ENCODE measurements around the gene PNKD. TPM values are rescaled to one million over a fixed set of nuclear protein-coding genes. Genes with fewer than 3 reads are reported as not detected.

PNKD gene
- total RNA-seq, 4 donors from 2014 or later, result 40.3 to 74.1 (median 56.5) TPM

DNA sequence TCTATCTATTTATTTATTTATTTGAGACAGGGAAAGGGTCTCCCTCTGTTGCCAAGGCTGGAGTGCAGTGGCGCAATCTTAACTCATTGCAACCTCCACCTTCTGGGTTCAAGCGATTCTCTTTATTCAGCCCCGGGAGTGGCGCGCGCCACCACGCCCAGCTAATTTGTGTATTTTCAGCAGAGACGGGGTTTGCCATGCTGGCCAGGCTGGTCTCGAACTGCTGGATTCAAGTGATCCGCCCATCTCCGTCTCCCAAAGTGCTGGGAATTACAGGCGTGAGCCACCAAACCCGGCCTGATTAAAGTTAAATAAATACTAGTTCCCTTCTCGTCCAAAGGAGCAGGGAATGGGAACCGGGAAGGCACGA, 125.1 kb downstream of the PNKD start:
- Histone ChIP-seq H3K4me1 (peaks cover 14 to 36% (median 34%) of the 10 kb centered on the region in 4 donors), H3K4me3 (peak overlapping the region; percentile 88 to 96 (median 93)), H3K9me3 (no peaks in the 10 kb centered on the region), H3K27ac (replicated peaks in 1 of 4) (peak overlapping the region; percentile 98 to 100 (median 100)), H3K27me3 (no peaks in the 10 kb centered on the region), H3K36me3 (no peaks in the 10 kb centered on the region)
- intact Hi-C loops (cut with DNase I), result loop anchor here (5.0 kb wide), 1 partner anchor 123 kb away; the partner anchor contains the start of genes AAMP and PNKD
- no peak for DNase-seq (ENCODE audit: extremely low spot score)
- TF ChIP-seq, protein P1, sequence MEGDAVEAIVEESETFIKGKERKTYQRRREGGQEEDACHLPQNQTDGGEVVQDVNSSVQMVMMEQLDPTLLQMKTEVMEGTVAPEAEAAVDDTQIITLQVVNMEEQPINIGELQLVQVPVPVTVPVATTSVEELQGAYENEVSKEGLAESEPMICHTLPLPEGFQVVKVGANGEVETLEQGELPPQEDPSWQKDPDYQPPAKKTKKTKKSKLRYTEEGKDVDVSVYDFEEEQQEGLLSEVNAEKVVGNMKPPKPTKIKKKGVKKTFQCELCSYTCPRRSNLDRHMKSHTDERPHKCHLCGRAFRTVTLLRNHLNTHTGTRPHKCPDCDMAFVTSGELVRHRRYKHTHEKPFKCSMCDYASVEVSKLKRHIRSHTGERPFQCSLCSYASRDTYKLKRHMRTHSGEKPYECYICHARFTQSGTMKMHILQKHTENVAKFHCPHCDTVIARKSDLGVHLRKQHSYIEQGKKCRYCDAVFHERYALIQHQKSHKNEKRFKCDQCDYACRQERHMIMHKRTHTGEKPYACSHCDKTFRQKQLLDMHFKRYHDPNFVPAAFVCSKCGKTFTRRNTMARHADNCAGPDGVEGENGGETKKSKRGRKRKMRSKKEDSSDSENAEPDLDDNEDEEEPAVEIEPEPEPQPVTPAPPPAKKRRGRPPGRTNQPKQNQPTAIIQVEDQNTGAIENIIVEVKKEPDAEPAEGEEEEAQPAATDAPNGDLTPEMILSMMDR (IDR thresholded peaks at IDR 0.05), result no peak
- no peak for TF ChIP-seq POLR2AphosphoS5 (IDR thresholded peaks at IDR 0.05)
- TF ChIP-seq POLR2A (IDR thresholded peaks at IDR 0.05; ENCODE audit: low read depth), result no peak
- 29% methylated on average over 16 of the region's 16 CpGs for WGBS

- H3K36me3 ChIP-seq, result peaks cover 0 to under 1% (median 0%) of the 10 kb centered on the region in 4 donors
- peak overlapping the region; percentile 98 to 100 (median 100) for H3K27ac ChIP-seq (replicated peaks in 1 of 4)
- H3K27me3 ChIP-seq, result no peaks in the 10 kb centered on the region
- intact Hi-C loops (cut with DNase I), result loop anchor here (2.0 to 5.0 kb wide), 2 partner anchors 105 to 124 kb away; partner anchors contain the start of genes AAMP and PNKD
- 2% methylated on average over 33 of the region's 57 CpGs for WGBS
- no peaks in the 10 kb centered on the region for H3K9me3 ChIP-seq
- peaks cover 17 to 41% (median 37%) of the 10 kb centered on the region in 4 donors for H3K4me1 ChIP-seq
- H3K4me3 ChIP-seq, result peak overlapping the region; percentile 88 to 96 (median 93)
- DNase-seq (ENCODE audit: extremely low spot score), result peak; percentile 97
- peak; percentile 88 to 90 for TF ChIP-seq POLR2AphosphoS5 (IDR thresholded peaks at IDR 0.05)
- TF ChIP-seq, protein P1 (IDR thresholded peaks at IDR 0.05), result peak; percentile 94 to 98 (median 97)
- TF ChIP-seq EP300 (IDR thresholded peaks at IDR 0.05), result no peak
- TF ChIP-seq POLR2A (IDR thresholded peaks at IDR 0.05; ENCODE audit: low read depth), result peak; percentile 23
Observed at GRCh38 chr2:218395826-218396687, 125.7 kb downstream of the PNKD start.

Small RNA genes within 50 kb of the gene (small RNA-seq; reads per million reads assigned to genes)
- 0 reads per million in 3 donors for gene MIR6810

Other genes starting within 250 kb of the PNKD start
- gene RUFY4, start 201.3 kb upstream of the PNKD start, total RNA-seq, result under 1 TPM in 1 of 4 donors, not detected in 3; 0.11 TPM
- gene CXCR2, start 144.5 kb upstream of the PNKD start, total RNA-seq, result 1 to 10 TPM in 1 of 4 donors, under 1 TPM in 2, not detected in 1; 0.11 to 2.8 (median 0.42) TPM
- gene CXCR1, start 103.6 kb upstream of the PNKD start, total RNA-seq, result 1 to 10 TPM in 1 of 4 donors, under 1 TPM in 1, not detected in 2; 0.13 to 4.0 TPM
- 100 to 1,000 TPM; 257 to 300 (median 270) TPM for gene ARPC2, start 53.3 kb upstream of the PNKD start, total RNA-seq
- gene GPBAR1, start 9.5 kb upstream of the PNKD start, total RNA-seq, result 1 to 10 TPM in 3 of 4 donors, under 1 TPM in 1; 0.42 to 4.5 (median 3.9) TPM
- gene AAMP, start 382 bp upstream of the PNKD start, total RNA-seq, result 100 to 1,000 TPM; 104 to 169 (median 144) TPM
- 100 to 1,000 TPM; 131 to 238 (median 197) TPM for gene TMBIM1, start 22.0 kb downstream of the PNKD start, total RNA-seq
- gene CATIP, start 86.3 kb downstream of the PNKD start, total RNA-seq, result not detected
- 10 to 100 TPM in 2 of 4 donors, 1 to 10 TPM in 2; 5.6 to 38.1 (median 20.7) TPM for gene SLC11A1, start 111.8 kb downstream of the PNKD start, total RNA-seq
- gene CTDSP1, start 129.3 kb downstream of the PNKD start, total RNA-seq, result 100 to 1,000 TPM; 121 to 176 (median 137) TPM
- gene VIL1, start 148.6 kb downstream of the PNKD start, total RNA-seq, result under 1 TPM in 1 of 4 donors, not detected in 3; 0.86 TPM

All from esophagus muscularis mucosa (tissue), 4 donors.